Brain microvascular endothelial cell (primary cell): Measurements from ENCODE around the gene RERE.

Experiments
- DNase-seq: peaks from one replicate; pipeline ENCODE4 v3.0.0-alpha.2; 2020
- H3K27ac ChIP-seq: fragments of 250-450 bp; sonication (Bioruptor Pico); 2 replicates; pipeline ENCODE4 v1.5.1; 2020; ENCODE audit warnings: mild to moderate bottlenecking, moderate library complexity
- H3K27me3 ChIP-seq: fragments of 250-450 bp; sonication (Bioruptor Pico); replicated peaks from 2 replicates; pipeline ENCODE4 v1.5.1; 2020; ENCODE audit warnings: mild to moderate bottlenecking
- H3K36me3 ChIP-seq: fragments of 250-450 bp; sonication (Bioruptor Pico); replicated peaks from 2 replicates; pipeline ENCODE4 v1.5.1; 2020; ENCODE audit warnings: mild to moderate bottlenecking
- H3K4me3 ChIP-seq: 2 replicates; pipeline ENCODE4 v1.5.1; 2011; ENCODE audit warnings: low read depth, mild to moderate bottlenecking, control low read depth, low read length, moderate library complexity
- CTCF ChIP-seq: IDR thresholded peaks from 2 replicates; pipeline ENCODE4 v1.5.1; 2011; ENCODE audit warnings: low read depth, mild to moderate bottlenecking, moderate library complexity, low read length, control low read depth, inconsistent platforms; ENCODE audit errors: missing control alignments
- in situ Hi-C: cut with HindIII; loops from 2 replicates; pipeline ENCODE4 v1.10.0; 2017; ENCODE audit warnings: low sequenced_read_pairs, low pct_ligation_motif_present

Gene RERE

DNA sequence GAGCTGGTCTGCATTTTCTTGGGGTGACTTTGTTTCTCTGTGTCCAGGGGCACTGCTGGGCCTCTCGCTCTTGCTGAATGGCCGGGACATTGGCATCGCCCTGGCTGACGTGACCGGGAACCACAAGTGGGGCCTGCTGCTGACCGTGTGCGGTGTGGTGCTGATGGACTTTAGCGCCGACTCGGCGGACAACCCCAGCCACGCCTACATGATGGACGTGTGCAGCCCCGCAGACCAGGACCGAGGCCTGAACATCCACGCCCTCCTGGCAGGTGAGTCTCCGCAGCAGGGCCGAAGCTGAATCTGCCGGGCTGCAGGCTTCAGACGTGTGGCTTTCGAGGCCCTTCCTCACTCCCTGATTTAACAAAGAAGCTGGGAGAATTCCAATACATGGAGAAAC lies 491.7 kb downstream of the RERE start:
- Histone ChIP-seq H3K36me3 (no peaks in the 10 kb centered on the region), H3K4me3 (no peak overlapping the region), H3K27me3 (no peaks in the 10 kb centered on the region), H3K27ac (no peak overlapping the region)
- no peak for TF ChIP-seq CTCF
- no peak for DNase-seq
- in situ Hi-C loops, result no loop called here

- no peak for DNase-seq
- Histone ChIP-seq H3K27ac (no peak overlapping the region), H3K27me3 (no peaks in the 10 kb centered on the region), H3K36me3 (no peaks in the 10 kb centered on the region), H3K4me3 (no peak overlapping the region)
- TF ChIP-seq CTCF, result no peak
- in situ Hi-C loops, result loop anchor here (25.0 kb wide), 2 partner anchors 212 to 312 kb away; no protein-coding TSS in a partner anchor
Measured at GRCh38 chr1:8324176-8324810, 493.1 kb downstream of the RERE start.

DNA sequence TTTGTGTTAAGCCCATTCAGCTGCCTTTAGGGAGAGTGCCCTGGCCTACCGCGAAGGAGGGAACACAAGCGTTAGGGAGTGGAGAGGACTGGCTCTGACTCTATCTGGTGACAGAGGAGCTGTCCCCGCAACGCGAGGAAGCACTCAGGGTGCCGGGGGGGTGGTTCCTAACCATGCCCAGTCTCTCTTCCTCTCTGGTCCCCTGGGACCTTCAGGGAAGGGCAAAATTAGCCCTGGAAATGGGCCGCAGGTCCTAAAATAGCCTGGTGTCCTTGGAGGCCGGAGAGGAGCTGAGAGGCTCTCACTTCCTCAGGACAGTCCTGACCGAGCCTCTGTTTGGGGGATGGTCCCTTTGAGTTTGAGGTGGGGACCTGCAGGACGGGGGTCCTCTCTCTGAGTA lies 493.7 kb downstream of the RERE start:
- no peak for TF ChIP-seq CTCF
- Histone ChIP-seq H3K27me3 (no peaks in the 10 kb centered on the region), H3K27ac (no peak overlapping the region), H3K36me3 (no peaks in the 10 kb centered on the region), H3K4me3 (no peak overlapping the region)
- in situ Hi-C loops, result loop anchor here (25.0 kb wide), 2 partner anchors 211 to 311 kb away; no protein-coding TSS in a partner anchor
- no peak for DNase-seq

DNA sequence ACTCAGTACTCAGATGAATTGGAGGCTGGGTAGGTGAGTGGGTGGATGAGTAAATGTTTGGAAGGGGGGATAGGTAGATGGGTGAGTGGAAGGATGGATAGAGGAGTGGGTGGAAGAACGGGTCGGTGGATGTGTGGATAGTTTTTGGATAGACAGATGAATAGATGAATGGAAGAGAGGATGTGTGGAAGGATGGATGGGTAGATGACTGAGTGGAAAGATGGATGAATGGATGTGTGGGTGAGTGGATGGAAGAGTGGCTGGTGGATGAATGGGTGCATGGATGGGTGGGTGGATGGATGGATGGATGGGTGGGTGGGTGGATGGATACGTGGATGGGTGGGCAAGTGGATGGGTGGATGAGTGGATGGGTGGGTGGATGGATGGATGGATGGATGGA lies 495.8 kb downstream of the RERE start:
- in situ Hi-C loops, result loop anchor here (25.0 kb wide), 2 partner anchors 209 to 309 kb away; no protein-coding TSS in a partner anchor
- H3K27ac ChIP-seq, result no peak overlapping the region
- no peak overlapping the region for H3K4me3 ChIP-seq
- H3K27me3 ChIP-seq, result no peaks in the 10 kb centered on the region
- no peak for TF ChIP-seq CTCF
- no peak for DNase-seq
- H3K36me3 ChIP-seq, result no peaks in the 10 kb centered on the region

DNA sequence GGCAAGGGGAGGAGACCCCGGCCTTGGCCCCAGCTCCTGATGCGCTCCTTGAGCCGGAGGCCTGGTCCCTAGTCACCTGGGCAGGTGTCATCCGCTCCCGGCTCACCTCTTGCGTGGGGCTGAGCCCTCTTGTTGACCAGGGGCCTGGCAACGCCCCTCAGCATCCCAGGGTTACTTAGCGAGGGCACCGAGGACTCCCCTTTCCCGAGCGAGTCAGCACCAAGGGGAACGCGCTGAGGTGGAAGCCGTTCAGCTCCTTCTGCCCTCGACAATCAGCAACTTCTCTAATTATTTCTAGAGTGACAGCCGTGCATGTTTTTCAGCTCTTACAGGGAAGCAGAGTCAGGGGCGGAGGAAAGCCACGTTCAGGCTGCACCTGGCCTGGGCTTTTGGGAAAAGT lies 499.0 kb downstream of the RERE start:
- in situ Hi-C loops, result loop anchor here (25.0 kb wide), 2 partner anchors 206 to 306 kb away; no protein-coding TSS in a partner anchor
- Histone ChIP-seq H3K4me3 (peak overlapping the region; percentile 55), H3K27me3 (no peaks in the 10 kb centered on the region), H3K36me3 (no peaks in the 10 kb centered on the region), H3K27ac (no peak overlapping the region)
- no peak for DNase-seq
- TF ChIP-seq CTCF, result no peak
